Omental fat pad (tissue), 4 donors: ENCODE data around the gene ZNF575. TPM values are rescaled to one million over a fixed set of nuclear protein-coding genes. Genes with fewer than 3 reads are reported as not detected.

Experiments used
- ATAC-seq: fragments of 150-250 bp; one replicate; pipeline ENCODE4 v1.9.1; 2016; ENCODE audit warnings: mild to moderate bottlenecking, moderate library complexity; ENCODE audit not compliant: low FRiP score
- DNase-seq: peaks from one replicate; pipeline ENCODE4 v3.0.0-alpha.2; 2019; ENCODE audit warnings: low spot score
- CTCF ChIP-seq, 3 donors: fragments of 450-650 bp; IDR thresholded peaks; one replicate each; pipeline ENCODE4 v1.5.1; 2016 to 2017; ENCODE audit warnings: antibody characterized with exemption in 3 of 3, mild to moderate bottlenecking in 3 of 3, moderate library complexity in 2 of 3
- total RNA-seq, 4 donors: library from RNA; depleted of rRNA; stranded (reverse); fragments of >200 nt; gene quantifications; one replicate each; pipeline ENCODE4 v1.1.0, GENCODE V29; 2016

The ZNF575 gene
- total RNA-seq, 4 donors from 2014 or later, result 0.47 TPM; not detected in 3

- DNase-seq, result no peak
- ATAC-seq, result no peak
- no peak for TF ChIP-seq CTCF (IDR thresholded peaks at IDR 0.05)
Observed at GRCh38 chr19:43570174-43570791, 37.3 kb downstream of the ZNF575 start.

- no peak for ATAC-seq
- DNase-seq, result no peak
- TF ChIP-seq CTCF (IDR thresholded peaks at IDR 0.05), result no peak
Observed at GRCh38 chr19:43572171-43572588, 39.2 kb downstream of the ZNF575 start.

- no peak for DNase-seq
- TF ChIP-seq CTCF (IDR thresholded peaks at IDR 0.05), result no peak
- no peak for ATAC-seq
Observed at GRCh38 chr19:43574424-43575155, 41.6 kb downstream of the ZNF575 start.

- DNase-seq (peak; percentile 78), ATAC-seq (peak; percentile 99)
- TF ChIP-seq CTCF (IDR thresholded peaks at IDR 0.05), result no peak
Observed at GRCh38 chr19:43575156-43575950, 42.4 kb downstream of the ZNF575 start, which contains the start of the genes PINLYP and XRCC1. Gene PINLYP (plus strand): TSS chr19:43575801. CDS start chr19:43577192, 1,391 bp downstream. Gene XRCC1 (minus strand): TSS chr19:43575527. CDS start chr19:43575458, 69 bp downstream.

GRCh38 chr19:43575955-43576878, 43.2 kb downstream of the ZNF575 start:
- no peak for TF ChIP-seq CTCF (IDR thresholded peaks at IDR 0.05)
- no peak for ATAC-seq

GRCh38 chr19:43578787-43579186, 45.8 kb downstream of the ZNF575 start:
- TF ChIP-seq CTCF (IDR thresholded peaks at IDR 0.05), result no peak
- no peak for DNase-seq
- ATAC-seq, result no peak

More at GRCh38 chr19:43575955-43576878, 43.2 kb downstream of the ZNF575 start:
- no peak for DNase-seq
